H9 (cell line): ENCODE data around the gene ATP8A1. TPM values are rescaled to one million over a fixed set of nuclear protein-coding genes. Genes with fewer than 3 reads are reported as not detected.

Experiments
- DNase-seq: peaks from one replicate; pipeline ENCODE4 v3.0.0-alpha.2; 2017
- H2AFZ ChIP-seq: one replicate; pipeline ENCODE4 v1.6.1; 2013; ENCODE audit warnings: mild to moderate bottlenecking, low read length, control low read depth, moderate library complexity
- H2AK5ac ChIP-seq: 2 replicates; pipeline ENCODE4 v1.6.1; 2013; ENCODE audit warnings: low read length, control low read depth, mixed read lengths; ENCODE audit not compliant: insufficient read length
- H2BK120ac ChIP-seq: one replicate; pipeline ENCODE4 v1.6.1; 2013; ENCODE audit warnings: low read depth, mild to moderate bottlenecking, low read length, control low read depth, inconsistent platforms; ENCODE audit not compliant: poor library complexity, severe bottlenecking
- H2BK12ac ChIP-seq: 2 replicates; pipeline ENCODE4 v1.6.1; 2013; ENCODE audit warnings: low read length, control low read depth, mixed read lengths, low read depth; ENCODE audit not compliant: insufficient read length
- H2BK15ac ChIP-seq: 2 replicates; pipeline ENCODE4 v1.6.1; 2013; ENCODE audit warnings: low read depth, low read length, control low read depth
- H2BK20ac ChIP-seq: one replicate; pipeline ENCODE4 v1.6.1; 2013; ENCODE audit warnings: low read depth, mild to moderate bottlenecking, low read length, control low read depth, inconsistent platforms; ENCODE audit not compliant: poor library complexity, severe bottlenecking
- H2BK5ac ChIP-seq: 2 replicates; pipeline ENCODE4 v1.6.1; 2013; ENCODE audit warnings: low read length, control low read depth, mixed read lengths; ENCODE audit not compliant: insufficient read length
- H3K14ac ChIP-seq: 2 replicates; pipeline ENCODE4 v1.6.1; 2013; ENCODE audit warnings: low read length, control low read depth; ENCODE audit not compliant: insufficient read depth
- H3K18ac ChIP-seq: 2 replicates; pipeline ENCODE4 v1.6.1; 2013; ENCODE audit warnings: low read depth, mild to moderate bottlenecking, mixed read lengths, low read length, control low read depth; ENCODE audit not compliant: insufficient read length
- H3K23ac ChIP-seq: 2 replicates; pipeline ENCODE4 v1.6.1; 2013; ENCODE audit warnings: low read length, control low read depth, mixed read lengths, low read depth; ENCODE audit not compliant: insufficient read length
- H3K23me2 ChIP-seq: 2 replicates; pipeline ENCODE4 v1.6.1; 2013; ENCODE audit warnings: low read depth, mild to moderate bottlenecking, mixed read lengths, low read length, control low read depth; ENCODE audit not compliant: insufficient read length, poor library complexity, severe bottlenecking
- H3K27ac ChIP-seq: 2 replicates; pipeline ENCODE4 v1.5.1; 2013; ENCODE audit warnings: low read length, control low read depth, mixed read lengths, low read depth; ENCODE audit not compliant: insufficient read length
- H3K27me3 ChIP-seq: 2 replicates; pipeline ENCODE4 v1.6.1; 2013; ENCODE audit warnings: low read length, control low read depth, inconsistent platforms; ENCODE audit not compliant: insufficient read depth
- H3K4ac ChIP-seq: 2 replicates; pipeline ENCODE4 v1.6.1; 2013; ENCODE audit warnings: low read depth, mild to moderate bottlenecking, control low read depth, inconsistent platforms, low read length, moderate library complexity
- H3K4me1 ChIP-seq: 2 replicates; pipeline ENCODE4 v1.6.1; 2013; ENCODE audit warnings: low read length, control low read depth, inconsistent platforms; ENCODE audit not compliant: insufficient read depth
- H3K4me2 ChIP-seq: 2 replicates; pipeline ENCODE4 v1.6.1; 2013; ENCODE audit warnings: low read length, control low read depth, mixed read lengths; ENCODE audit not compliant: insufficient read length, insufficient read depth
- H3K56ac ChIP-seq: 2 replicates; pipeline ENCODE4 v1.6.1; 2013; ENCODE audit warnings: low read depth, mild to moderate bottlenecking, mixed read lengths, low read length, control low read depth; ENCODE audit not compliant: insufficient read length
- H3K79me1 ChIP-seq: 2 replicates; pipeline ENCODE4 v1.6.1; 2013; ENCODE audit warnings: low read depth, mild to moderate bottlenecking, moderate library complexity, low read length, control low read depth, inconsistent platforms; ENCODE audit not compliant: insufficient read depth, poor library complexity, severe bottlenecking
- H3K79me2 ChIP-seq: 2 replicates; pipeline ENCODE4 v1.6.1; 2013; ENCODE audit warnings: low read length, control low read depth, inconsistent platforms; ENCODE audit not compliant: insufficient read depth
- H3K9ac ChIP-seq: 2 replicates; pipeline ENCODE4 v1.6.1; 2013; ENCODE audit warnings: low read length, control low read depth, mixed read lengths; ENCODE audit not compliant: insufficient read length; ENCODE audit errors: extremely low read depth
- H3K9me3 ChIP-seq: one replicate; pipeline ENCODE4 v1.6.1; 2013; ENCODE audit warnings: low read depth, low read length, inconsistent platforms; ENCODE audit not compliant: control insufficient read depth
- H3T11ph ChIP-seq: one replicate; pipeline ENCODE4 v1.6.1; 2013; ENCODE audit warnings: mild to moderate bottlenecking, low read length, control low read depth, inconsistent platforms
- H4K20me1 ChIP-seq: one replicate; pipeline ENCODE4 v1.6.1; 2013; ENCODE audit not compliant: control insufficient read depth, insufficient read length, insufficient read depth
- H4K5ac ChIP-seq: 2 replicates; pipeline ENCODE4 v1.6.1; 2013; ENCODE audit warnings: low read depth, mild to moderate bottlenecking, mixed read lengths, low read length, control low read depth; ENCODE audit not compliant: insufficient read length
- H4K8ac ChIP-seq: replicated peaks from 2 replicates; pipeline ENCODE4 v1.6.1; 2013; ENCODE audit warnings: low read length, control low read depth, mixed read lengths, low read depth; ENCODE audit not compliant: insufficient read length
- H4K91ac ChIP-seq: 2 replicates; pipeline ENCODE4 v1.6.1; 2013; ENCODE audit warnings: low read depth, mild to moderate bottlenecking, moderate library complexity, mixed read lengths, low read length, control low read depth; ENCODE audit not compliant: insufficient read length
- H3K27ac Mint-ChIP-seq, 3 experiments: 2 replicates in 2 of 3; 3 replicates in 1 of 3; pipeline ENCODE4 v1.8.0; 2020 to 2021; ENCODE audit warnings: mixed read lengths in 3 of 3, mild to moderate bottlenecking in 1 of 3, moderate library complexity in 1 of 3
- H3K27me3 Mint-ChIP-seq: 2 replicates; pipeline ENCODE4 v1.8.0; 2021; ENCODE audit warnings: low read depth, mild to moderate bottlenecking, moderate library complexity, mixed read lengths
- H3K36me3 Mint-ChIP-seq, 3 experiments: 2 replicates in 2 of 3; 3 replicates in 1 of 3; pipeline ENCODE4 v1.8.0; 2020 to 2021; ENCODE audit warnings: low read depth in 3 of 3, mixed read lengths in 3 of 3; ENCODE audit not compliant: insufficient read depth in 1 of 3
- H3K4me1 Mint-ChIP-seq, 2 experiments: 2 replicates each; pipeline ENCODE4 v1.8.0; 2020; ENCODE audit warnings: mixed read lengths in 2 of 2
- H3K4me3 Mint-ChIP-seq, 2 experiments: 2 replicates in 1 of 2; 3 replicates in 1 of 2; pipeline ENCODE4 v1.8.0; 2020 to 2021; ENCODE audit warnings: mild to moderate bottlenecking in 2 of 2, mixed read lengths in 2 of 2, moderate library complexity in 1 of 2
- H3K9me3 Mint-ChIP-seq, 2 experiments: 2 replicates in 1 of 2; 3 replicates in 1 of 2; pipeline ENCODE4 v1.8.0; 2020; ENCODE audit warnings: mild to moderate bottlenecking in 2 of 2, mixed read lengths in 2 of 2, moderate library complexity in 1 of 2
- CTCF ChIP-seq: fragments of 200-600 bp; sonication (generic); conservative IDR thresholded peaks from 3 replicates; pipeline ENCODE4 v1.8.0; 2021; ENCODE audit warnings: antibody characterized with exemption, mild to moderate bottlenecking
- WGBS: extraction: QIAGEN DNeasy Blood & Tissue Kit; methylation state at CpG from one replicate; pipeline ENCODE4 v1.1.7; 2013; ENCODE audit warnings: missing lambda C conversion rate, low lambda C conversion rate, mixed read lengths; ENCODE audit not compliant: insufficient read length; ENCODE audit errors: extremely low coverage; 5-methylcytosine and 5-hydroxymethylcytosine counted together
- total RNA-seq: library from RNA; stranded (reverse); gene quantifications from 2 replicates; pipeline ENCODE4 v1.2.1, GENCODE V29; 2021

ATP8A1 gene
- total RNA-seq, 1 experiment from 2014 or later = 5.1 TPM

- H3K23ac ChIP-seq = no peak overlapping the region
- no peak overlapping the region for H3K27ac ChIP-seq
- H2BK120ac ChIP-seq = no peak overlapping the region
- no peaks in the 10 kb centered on the region for H3K23me2 ChIP-seq
- no peaks in the 10 kb centered on the region for H3K79me1 ChIP-seq
- no peak overlapping the region for H3T11ph ChIP-seq
- no peaks in the 10 kb centered on the region for H3K27me3 Mint-ChIP-seq
- no peak overlapping the region for H3K4ac ChIP-seq
- no peak overlapping the region for H3K9ac ChIP-seq
- H3K27me3 ChIP-seq = no peaks in the 10 kb centered on the region
- H2BK12ac ChIP-seq = no peak overlapping the region
- no peaks in the 10 kb centered on the region for H3K9me3 ChIP-seq
- H2BK15ac ChIP-seq = no peak overlapping the region
- no CpG with 5 or more reads among the region's 3 CpGs for WGBS
- H3K56ac ChIP-seq = no peak overlapping the region
- H3K36me3 Mint-ChIP-seq = peaks cover 0 to 3% (median 0%) of the 10 kb centered on the region in 3 experiments; a peak in 1 of 7 replicates
- no peak overlapping the region for H2BK5ac ChIP-seq
- no peak overlapping the region for H3K4me2 ChIP-seq
- H3K4me1 Mint-ChIP-seq = peaks cover 12 to 18% of the 10 kb centered on the region in 2 experiments
- no peak overlapping the region for H2AK5ac ChIP-seq
- H4K8ac ChIP-seq = no peak overlapping the region
- no peak overlapping the region for H2AFZ ChIP-seq
- no peak for TF ChIP-seq CTCF
- 0 out of 7 replicates have a peak overlapping the region, but pooled peaks of 1 of the 3 experiments have one; percentile 53 for H3K27ac Mint-ChIP-seq
- H3K18ac ChIP-seq = no peak overlapping the region
- no peaks in the 10 kb centered on the region for H4K20me1 ChIP-seq
- H2BK20ac ChIP-seq = no peak overlapping the region
- no peaks in the 10 kb centered on the region for H3K4me1 ChIP-seq
- no peaks in the 10 kb centered on the region for H3K9me3 Mint-ChIP-seq
- H4K5ac ChIP-seq = no peak overlapping the region
- no peaks in the 10 kb centered on the region for H3K79me2 ChIP-seq
- no peak for DNase-seq
- H3K14ac ChIP-seq = no peak overlapping the region
- H3K4me3 Mint-ChIP-seq = no peak overlapping the region
- H4K91ac ChIP-seq = no peak overlapping the region
Observed at GRCh38 chr4:42474406-42474805, 182.5 kb downstream of the ATP8A1 start.
